DND-41 (cell line): ENCODE results near the gene GNG13.

Experiments
- EZH2 ChIP-seq: IDR thresholded peaks from 3 replicates; pipeline ENCODE4 v1.6.1; 2012; ENCODE audit warnings: borderline replicate concordance, low read depth, mild to moderate bottlenecking, moderate library complexity, low read length, inconsistent platforms; ENCODE audit not compliant: severe bottlenecking
- TF ChIP-seq, protein P1 (sequence below): IDR thresholded peaks from 2 replicates; pipeline ENCODE4 v1.5.1; 2012; ENCODE audit warnings: borderline replicate concordance, low read length, moderate library complexity, mild to moderate bottlenecking; ENCODE audit not compliant: poor library complexity, severe bottlenecking; ENCODE audit errors: extremely low read depth

DNA sequence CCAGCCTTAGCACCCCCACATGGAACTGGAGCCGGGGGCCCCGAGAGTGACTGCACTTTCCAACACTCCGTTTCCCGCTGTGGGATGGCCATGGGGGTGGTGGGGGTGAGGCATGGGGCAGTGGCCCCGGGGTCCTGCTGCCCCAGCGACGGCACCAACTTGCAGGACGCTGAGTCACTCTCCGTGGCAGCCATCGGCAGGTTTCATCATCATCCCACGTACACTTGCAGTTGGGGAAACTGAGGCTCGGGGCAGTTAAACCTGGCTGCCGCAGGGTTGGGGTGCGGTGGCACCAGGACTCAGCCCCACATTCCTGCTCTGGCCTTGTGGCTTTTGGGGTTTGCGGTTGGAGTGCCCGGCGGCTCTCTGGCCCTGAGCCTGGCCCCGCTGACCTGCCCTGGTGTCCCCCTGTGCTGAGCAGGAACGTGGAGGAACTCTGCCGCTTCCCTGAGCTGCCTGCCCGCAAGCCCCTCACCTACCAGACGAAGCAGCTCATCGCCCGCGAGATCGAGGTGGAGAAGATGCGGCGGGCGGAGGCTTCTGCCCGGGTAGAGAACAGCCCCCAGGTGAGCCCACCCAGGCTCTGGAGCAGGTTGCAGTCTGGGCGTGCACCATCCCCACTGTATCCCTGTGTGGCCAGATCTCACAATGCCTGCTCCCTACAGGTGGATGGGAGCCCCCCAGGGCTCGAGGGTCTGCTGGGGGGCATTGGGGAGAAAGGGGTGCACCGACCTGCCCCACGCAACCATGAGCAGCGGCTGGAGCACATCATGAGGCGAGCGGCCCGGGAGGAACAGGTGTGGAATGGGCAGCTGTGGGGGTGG, 4.0 kb downstream of the GNG13 start:
- TF ChIP-seq, protein P1, sequence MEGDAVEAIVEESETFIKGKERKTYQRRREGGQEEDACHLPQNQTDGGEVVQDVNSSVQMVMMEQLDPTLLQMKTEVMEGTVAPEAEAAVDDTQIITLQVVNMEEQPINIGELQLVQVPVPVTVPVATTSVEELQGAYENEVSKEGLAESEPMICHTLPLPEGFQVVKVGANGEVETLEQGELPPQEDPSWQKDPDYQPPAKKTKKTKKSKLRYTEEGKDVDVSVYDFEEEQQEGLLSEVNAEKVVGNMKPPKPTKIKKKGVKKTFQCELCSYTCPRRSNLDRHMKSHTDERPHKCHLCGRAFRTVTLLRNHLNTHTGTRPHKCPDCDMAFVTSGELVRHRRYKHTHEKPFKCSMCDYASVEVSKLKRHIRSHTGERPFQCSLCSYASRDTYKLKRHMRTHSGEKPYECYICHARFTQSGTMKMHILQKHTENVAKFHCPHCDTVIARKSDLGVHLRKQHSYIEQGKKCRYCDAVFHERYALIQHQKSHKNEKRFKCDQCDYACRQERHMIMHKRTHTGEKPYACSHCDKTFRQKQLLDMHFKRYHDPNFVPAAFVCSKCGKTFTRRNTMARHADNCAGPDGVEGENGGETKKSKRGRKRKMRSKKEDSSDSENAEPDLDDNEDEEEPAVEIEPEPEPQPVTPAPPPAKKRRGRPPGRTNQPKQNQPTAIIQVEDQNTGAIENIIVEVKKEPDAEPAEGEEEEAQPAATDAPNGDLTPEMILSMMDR, result no peak
- no peak for TF ChIP-seq EZH2
